Activated T-helper 1 cell treated with Interleukin-2 at 50 U/mL for 16 hours (primary cell): ENCODE measurements around the gene TBCB.
"Not testable (repeated sequence)": the region's sequence is repeated elsewhere in the genome, so short reads cannot be mapped to it uniquely, and the experiment has no call there.

Experiments
- DNase-seq: peaks from one replicate; pipeline ENCODE4 v3.0.0-alpha.2; 2020; ENCODE audit warnings: low read depth

TBCB gene

GRCh38 chr19:36173846-36174245 lies 58.6 kb downstream of the TBCB start:
- DNase-seq: not testable (repeated sequence)
